Endothelial cell of umbilical vein (primary cell): ENCODE data around the gene VCX3A.

Experiments
- EZH2 ChIP-seq: IDR thresholded peaks from 2 replicates; pipeline ENCODE4 v1.6.1; 2012; ENCODE audit warnings: borderline replicate concordance, low read depth, mild to moderate bottlenecking, moderate library complexity, low read length, inconsistent platforms; ENCODE audit not compliant: severe bottlenecking
- FOS ChIP-seq: IDR thresholded peaks from 2 replicates; pipeline ENCODE4 v1.6.1; 2011; ENCODE audit warnings: mild to moderate bottlenecking, low read length, moderate library complexity, borderline replicate concordance; ENCODE audit not compliant: insufficient read depth
- MYC ChIP-seq: IDR thresholded peaks from one replicate; pipeline ENCODE4 v1.6.1; 2011; ENCODE audit warnings: mild to moderate bottlenecking, low read depth, low read length
- POLR2A ChIP-seq: IDR thresholded peaks from 2 replicates; pipeline ENCODE4 v1.6.1; 2012; ENCODE audit warnings: low read depth, mild to moderate bottlenecking, control low read depth, low read length
- POLR2AphosphoS5 ChIP-seq: IDR thresholded peaks from 2 replicates; pipeline ENCODE4 v1.6.1; 2012; ENCODE audit warnings: low read depth, mild to moderate bottlenecking, control low read depth, low read length, moderate library complexity; ENCODE audit not compliant: insufficient read depth
- TF ChIP-seq, protein P1 (sequence below), 2 donors: IDR thresholded peaks; 1 replicate in 1 of 2; 2 replicates in 1 of 2; pipeline ENCODE4 v1.5.1; 2011; ENCODE audit warnings: low read length in 2 of 2, mild to moderate bottlenecking in 2 of 2, moderate library complexity in 2 of 2, control low read depth in 1 of 2, inconsistent platforms in 1 of 2, low read depth in 1 of 2; ENCODE audit not compliant: insufficient read depth in 1 of 2; ENCODE audit errors: extremely low read depth in 1 of 2
- TF ChIP-seq, protein P2 (sequence below): IDR thresholded peaks from 2 replicates; pipeline ENCODE4 v1.6.1; 2011; ENCODE audit not compliant: insufficient read depth, insufficient read length

DNA sequence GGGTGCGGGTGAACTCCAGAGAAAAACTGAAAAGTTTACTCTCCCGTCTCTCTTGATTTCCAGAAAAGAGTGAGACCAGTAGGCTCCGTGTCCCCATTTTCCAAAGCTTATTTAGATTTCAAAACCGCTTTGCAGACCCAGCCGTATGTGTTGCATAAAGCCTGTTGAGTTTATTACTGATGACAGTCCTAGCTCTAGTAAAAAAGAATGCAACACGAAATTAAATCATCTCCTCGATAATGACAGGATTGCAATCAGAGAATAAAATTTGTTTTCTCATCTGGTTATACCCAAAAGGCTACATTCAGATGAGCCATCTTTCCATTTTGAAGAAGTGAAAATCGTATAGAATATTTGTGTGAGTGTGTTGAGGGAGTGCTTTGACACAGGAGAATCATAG lies 16.1 kb upstream of the VCX3A start:
- TF ChIP-seq POLR2A: no peak
- TF ChIP-seq, protein P1, sequence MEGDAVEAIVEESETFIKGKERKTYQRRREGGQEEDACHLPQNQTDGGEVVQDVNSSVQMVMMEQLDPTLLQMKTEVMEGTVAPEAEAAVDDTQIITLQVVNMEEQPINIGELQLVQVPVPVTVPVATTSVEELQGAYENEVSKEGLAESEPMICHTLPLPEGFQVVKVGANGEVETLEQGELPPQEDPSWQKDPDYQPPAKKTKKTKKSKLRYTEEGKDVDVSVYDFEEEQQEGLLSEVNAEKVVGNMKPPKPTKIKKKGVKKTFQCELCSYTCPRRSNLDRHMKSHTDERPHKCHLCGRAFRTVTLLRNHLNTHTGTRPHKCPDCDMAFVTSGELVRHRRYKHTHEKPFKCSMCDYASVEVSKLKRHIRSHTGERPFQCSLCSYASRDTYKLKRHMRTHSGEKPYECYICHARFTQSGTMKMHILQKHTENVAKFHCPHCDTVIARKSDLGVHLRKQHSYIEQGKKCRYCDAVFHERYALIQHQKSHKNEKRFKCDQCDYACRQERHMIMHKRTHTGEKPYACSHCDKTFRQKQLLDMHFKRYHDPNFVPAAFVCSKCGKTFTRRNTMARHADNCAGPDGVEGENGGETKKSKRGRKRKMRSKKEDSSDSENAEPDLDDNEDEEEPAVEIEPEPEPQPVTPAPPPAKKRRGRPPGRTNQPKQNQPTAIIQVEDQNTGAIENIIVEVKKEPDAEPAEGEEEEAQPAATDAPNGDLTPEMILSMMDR (IDR thresholded peaks at IDR 0.05; ENCODE audit: extremely low read depth in 1 of 2, insufficient read depth in 1 of 2, low read depth in 1 of 2, low read length in 2 of 2): no peak
- TF ChIP-seq, protein P2, sequence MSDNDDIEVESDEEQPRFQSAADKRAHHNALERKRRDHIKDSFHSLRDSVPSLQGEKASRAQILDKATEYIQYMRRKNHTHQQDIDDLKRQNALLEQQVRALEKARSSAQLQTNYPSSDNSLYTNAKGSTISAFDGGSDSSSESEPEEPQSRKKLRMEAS: no peak
- TF ChIP-seq EZH2: no peak
- TF ChIP-seq POLR2AphosphoS5: no peak
- no peak for TF ChIP-seq MYC
- TF ChIP-seq FOS: no peak
